BE2C (cell line): ENCODE data around the gene THRSP.

ENCODE experiments used
- DNase-seq: peaks from one replicate; pipeline ENCODE4 v3.0.0-alpha.2; 2020
- H3K27me3 ChIP-seq: fragments of 250-450 bp; sonication (Bioruptor Pico); 2 replicates; pipeline ENCODE4 v1.5.1; 2020; ENCODE audit warnings: mild to moderate bottlenecking
- H3K36me3 ChIP-seq: fragments of 250-450 bp; sonication (Bioruptor Pico); 2 replicates; pipeline ENCODE4 v1.5.1; 2020; ENCODE audit warnings: mild to moderate bottlenecking
- H3K4me1 ChIP-seq: fragments of 250-450 bp; sonication (Bioruptor Pico); 2 replicates; pipeline ENCODE4 v1.5.1; 2020
- H3K4me3 ChIP-seq: 2 replicates; pipeline ENCODE4 v1.5.1; 2011; ENCODE audit warnings: low read depth, low read length
- H3K9me3 ChIP-seq: fragments of 250-450 bp; sonication (Bioruptor Pico); 2 replicates; pipeline ENCODE4 v1.5.1; 2020
- TF ChIP-seq, protein P1 (sequence below): IDR thresholded peaks from 2 replicates; pipeline ENCODE4 v1.5.1; 2012; ENCODE audit warnings: mild to moderate bottlenecking, low read depth, low read length

The THRSP gene

DNA sequence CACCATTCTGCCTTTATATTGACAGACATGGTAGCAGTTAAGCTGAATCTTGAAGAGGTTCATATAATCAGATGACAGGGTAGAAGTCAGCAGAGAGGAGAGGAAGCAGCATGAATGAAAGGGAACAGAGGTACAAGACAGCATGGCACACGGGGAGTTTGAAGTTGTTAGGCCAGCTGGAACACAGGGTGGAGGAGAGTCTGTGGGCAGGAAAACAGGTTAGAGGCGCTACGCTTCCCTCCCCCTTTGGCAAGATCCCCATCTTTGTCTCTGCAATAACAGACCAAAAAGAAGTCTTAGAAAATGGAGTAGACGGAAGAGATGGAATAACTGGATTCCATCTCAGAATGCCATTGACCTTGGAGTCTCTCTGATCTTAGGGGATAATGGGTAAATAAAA, 36.0 kb downstream of the THRSP start:
- H3K27me3 ChIP-seq, result no peaks in the 10 kb centered on the region
- H3K9me3 ChIP-seq, result no peaks in the 10 kb centered on the region; the same call in 1 of the 2 replicates
- peaks cover 30% of the 10 kb centered on the region for H3K36me3 ChIP-seq
- TF ChIP-seq, protein P1, sequence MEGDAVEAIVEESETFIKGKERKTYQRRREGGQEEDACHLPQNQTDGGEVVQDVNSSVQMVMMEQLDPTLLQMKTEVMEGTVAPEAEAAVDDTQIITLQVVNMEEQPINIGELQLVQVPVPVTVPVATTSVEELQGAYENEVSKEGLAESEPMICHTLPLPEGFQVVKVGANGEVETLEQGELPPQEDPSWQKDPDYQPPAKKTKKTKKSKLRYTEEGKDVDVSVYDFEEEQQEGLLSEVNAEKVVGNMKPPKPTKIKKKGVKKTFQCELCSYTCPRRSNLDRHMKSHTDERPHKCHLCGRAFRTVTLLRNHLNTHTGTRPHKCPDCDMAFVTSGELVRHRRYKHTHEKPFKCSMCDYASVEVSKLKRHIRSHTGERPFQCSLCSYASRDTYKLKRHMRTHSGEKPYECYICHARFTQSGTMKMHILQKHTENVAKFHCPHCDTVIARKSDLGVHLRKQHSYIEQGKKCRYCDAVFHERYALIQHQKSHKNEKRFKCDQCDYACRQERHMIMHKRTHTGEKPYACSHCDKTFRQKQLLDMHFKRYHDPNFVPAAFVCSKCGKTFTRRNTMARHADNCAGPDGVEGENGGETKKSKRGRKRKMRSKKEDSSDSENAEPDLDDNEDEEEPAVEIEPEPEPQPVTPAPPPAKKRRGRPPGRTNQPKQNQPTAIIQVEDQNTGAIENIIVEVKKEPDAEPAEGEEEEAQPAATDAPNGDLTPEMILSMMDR, result no peak
- H3K4me1 ChIP-seq, result no peaks in the 10 kb centered on the region
- H3K4me3 ChIP-seq, result no peak overlapping the region
- DNase-seq, result no peak

DNA sequence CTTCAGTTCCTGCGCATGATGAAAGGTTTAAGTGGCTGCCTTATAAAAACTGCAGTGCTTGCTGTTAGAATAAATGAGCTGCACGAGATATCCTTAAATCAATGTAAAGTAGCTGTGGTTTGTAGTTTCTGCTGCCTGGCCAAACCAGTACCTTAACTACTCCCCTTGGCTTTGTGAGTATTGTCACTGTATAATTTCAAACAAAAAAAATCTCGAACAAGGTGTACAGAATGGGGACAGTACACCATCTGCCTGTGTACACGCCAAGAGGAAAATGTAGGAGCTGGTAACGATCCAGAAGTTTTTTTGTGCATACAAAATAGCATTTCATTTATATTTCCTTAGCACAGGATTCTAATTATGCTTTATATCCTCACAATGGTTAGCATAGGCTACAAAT, 36.6 kb downstream of the THRSP start:
- H3K4me3 ChIP-seq, result no peak overlapping the region
- H3K36me3 ChIP-seq, result peaks cover 30% of the 10 kb centered on the region
- no peaks in the 10 kb centered on the region for H3K27me3 ChIP-seq
- no peaks in the 10 kb centered on the region; the same call in 1 of the 2 replicates for H3K9me3 ChIP-seq
- DNase-seq, result no peak
- H3K4me1 ChIP-seq, result no peaks in the 10 kb centered on the region
- TF ChIP-seq, protein P1, result no peak

DNA sequence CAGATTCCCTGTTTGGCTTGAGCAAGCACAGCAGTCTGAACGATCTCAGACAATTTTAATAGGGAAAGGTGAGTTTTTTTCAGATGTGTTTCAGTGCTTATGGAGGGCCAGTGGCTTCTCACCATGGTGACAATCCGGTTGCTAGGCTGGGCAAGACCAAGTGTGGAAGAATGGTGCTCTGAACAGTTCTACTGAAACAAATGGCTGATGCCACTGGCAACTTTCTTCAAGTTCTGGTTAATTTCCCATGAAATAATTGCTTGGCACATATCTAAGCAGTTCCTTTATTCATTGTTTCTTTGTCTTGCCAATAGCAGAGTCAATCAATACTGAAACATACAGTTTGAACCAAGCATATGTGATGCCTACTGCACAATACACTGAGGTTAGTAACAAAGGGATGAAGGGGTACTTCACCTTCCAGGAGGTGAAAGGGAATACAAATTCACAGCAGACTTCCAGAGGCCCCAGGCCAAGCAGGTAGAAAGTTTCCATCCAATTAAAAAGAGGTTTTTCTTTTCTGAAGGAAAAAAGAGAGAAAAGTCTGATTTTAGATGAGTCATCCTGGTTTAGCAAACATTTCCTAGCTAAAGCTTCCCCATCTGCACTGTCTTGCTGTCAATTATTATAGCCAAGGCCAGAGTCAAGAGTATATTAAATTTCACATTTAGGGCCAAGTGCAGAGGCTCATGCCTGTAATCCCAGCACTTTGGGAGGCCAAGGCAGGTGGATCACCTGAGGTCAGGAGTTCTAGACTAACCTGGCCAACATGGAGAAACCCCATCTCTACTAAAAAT, 37.2 kb downstream of the THRSP start:
- H3K27me3 ChIP-seq, result no peaks in the 10 kb centered on the region
- no peaks in the 10 kb centered on the region; the same call in 1 of the 2 replicates for H3K9me3 ChIP-seq
- H3K4me1 ChIP-seq, result no peaks in the 10 kb centered on the region
- no peak for DNase-seq
- no peak overlapping the region for H3K4me3 ChIP-seq
- TF ChIP-seq, protein P1, result no peak
- H3K36me3 ChIP-seq, result peaks cover 30% of the 10 kb centered on the region

- no peak overlapping the region for H3K4me3 ChIP-seq
- TF ChIP-seq, protein P1, result no peak
- H3K36me3 ChIP-seq, result peaks cover 14% of the 10 kb centered on the region
- H3K27me3 ChIP-seq, result no peaks in the 10 kb centered on the region
- DNase-seq, result no peak
- no peaks in the 10 kb centered on the region for H3K9me3 ChIP-seq
- H3K4me1 ChIP-seq, result no peaks in the 10 kb centered on the region
Measured at GRCh38 chr11:78109081-78110015, 45.7 kb downstream of the THRSP start.

- no peak overlapping the region for H3K4me3 ChIP-seq
- TF ChIP-seq, protein P1, result no peak
- DNase-seq, result no peak
- no peaks in the 10 kb centered on the region for H3K4me1 ChIP-seq
- H3K9me3 ChIP-seq, result no peaks in the 10 kb centered on the region
- peaks cover 13% of the 10 kb centered on the region; the same call in 1 of the 2 replicates for H3K36me3 ChIP-seq
- H3K27me3 ChIP-seq, result no peaks in the 10 kb centered on the region
Measured at GRCh38 chr11:78110351-78110750, 46.7 kb downstream of the THRSP start.
